SHP77 (cell line): ENCODE data around the gene GCH1.
"Not testable (repeated sequence)": the region's sequence is repeated elsewhere in the genome, so short reads cannot be mapped to it uniquely, and the experiment has no call there.

ENCODE experiments used
- DNase-seq, 2 experiments: peaks; one replicate each; lab custom pipeline; 2025; lab: John Stamatoyannopoulos, UW

Gene GCH1

GRCh38 chr14:54908190-54908589 is 5.6 kb upstream of the GCH1 start:
- no peak for DNase-seq

DNA sequence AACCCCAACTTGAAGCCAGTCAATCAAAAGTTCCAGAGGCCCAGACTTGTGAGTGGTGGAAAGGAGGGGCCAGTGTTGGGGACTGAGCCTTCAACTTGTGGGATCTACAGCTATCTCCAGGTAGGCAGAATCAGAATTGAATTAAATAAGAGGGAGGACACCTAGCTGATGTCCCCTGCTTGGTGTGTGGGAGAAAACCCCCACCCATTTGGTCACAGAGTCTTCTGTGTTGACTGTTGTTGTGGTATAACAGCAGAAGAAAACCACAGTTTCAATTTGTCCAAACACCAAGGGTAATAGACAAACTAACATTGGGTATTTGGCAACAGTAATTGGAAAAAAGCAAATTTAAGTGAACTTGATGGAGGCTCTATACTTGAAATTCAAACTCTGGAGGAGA is 3.4 kb upstream of the GCH1 start:
- no peak for DNase-seq

GRCh38 chr14:54902143-54902520 is 494 bp downstream of the GCH1 start:
- DNase-seq: peak; percentile 34 to 68

DNA sequence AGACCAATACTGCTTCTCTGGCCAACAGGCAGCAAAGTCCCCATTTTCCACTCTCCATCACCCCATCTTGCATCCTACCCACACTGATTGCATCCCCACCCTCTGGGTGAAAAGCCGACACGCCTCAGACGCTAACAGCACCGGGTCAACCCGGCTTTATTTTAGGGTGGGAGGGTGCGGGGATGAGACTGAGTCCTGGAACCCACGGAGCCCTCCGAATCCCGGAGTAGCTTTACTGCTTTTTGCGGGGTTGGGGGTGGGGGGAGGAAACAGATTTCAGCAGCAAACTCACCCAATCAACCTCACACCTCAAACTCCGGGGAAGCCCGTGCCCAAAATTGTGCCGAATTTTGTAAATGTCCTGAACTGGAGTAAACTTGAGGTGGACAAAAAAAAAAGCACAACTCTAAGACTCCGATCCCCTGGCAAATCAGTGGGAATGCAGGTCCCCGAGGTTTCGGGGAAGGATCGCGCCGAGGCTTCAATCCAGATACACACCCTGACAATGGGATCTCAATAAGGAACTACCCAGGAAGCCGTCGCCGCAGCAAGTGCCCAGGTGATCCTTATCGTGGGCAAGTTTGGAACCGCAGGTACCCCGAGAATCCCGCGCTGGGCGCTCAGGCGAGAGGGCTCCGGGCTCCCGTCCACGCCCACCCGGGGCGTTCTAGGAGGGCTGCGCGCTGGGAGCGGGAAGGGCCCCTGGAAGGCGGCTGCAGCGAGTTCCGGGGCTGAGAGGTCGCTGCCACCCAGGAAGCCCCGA is 1.1 kb downstream of the GCH1 start:
- peak in 1 of 2 experiments; percentile 50 for DNase-seq

GRCh38 chr14:54899573-54899972 is 3.1 kb downstream of the GCH1 start:
- no peak for DNase-seq

- DNase-seq: not testable (repeated sequence)
Measured at GRCh38 chr14:54897809-54898555, 4.6 kb downstream of the GCH1 start.

DNA sequence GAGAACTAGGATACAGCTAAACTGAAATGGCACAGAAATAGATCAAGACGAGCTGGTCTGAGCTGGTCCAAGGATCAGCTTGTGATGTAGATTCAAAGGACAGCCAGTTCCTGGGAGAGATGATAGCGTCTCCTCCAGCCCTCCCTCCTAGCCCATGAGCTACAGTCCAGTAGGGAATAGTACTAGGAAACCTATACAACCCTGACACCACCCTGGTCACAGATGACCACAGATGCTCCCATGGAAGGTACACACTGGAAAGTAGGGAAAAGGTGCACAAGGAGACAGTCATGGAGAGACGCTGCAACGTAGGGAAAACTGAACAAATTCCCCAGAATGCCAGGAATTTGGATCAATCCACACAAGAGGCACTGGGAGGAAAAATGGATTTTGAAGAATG is 6.9 kb downstream of the GCH1 start:
- no peak for DNase-seq

DNA sequence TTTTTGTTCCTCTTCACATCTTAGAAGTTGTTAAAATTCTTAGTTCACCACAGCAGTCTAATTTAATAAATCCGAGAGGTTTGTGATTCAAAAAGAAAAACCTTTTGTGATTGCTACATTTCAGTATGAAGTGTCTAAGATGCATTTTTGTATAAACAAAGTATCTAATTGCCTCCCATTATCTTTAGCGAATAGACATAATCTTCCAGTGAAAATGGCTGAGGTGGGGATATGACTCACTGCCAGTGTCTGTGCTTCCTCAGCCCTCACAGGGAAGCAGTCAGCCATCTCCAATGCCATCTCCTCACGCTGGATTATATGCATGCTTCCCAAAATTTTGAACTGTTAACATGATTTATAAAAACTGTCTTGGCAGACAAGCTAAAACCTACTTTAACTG is 7.6 kb downstream of the GCH1 start:
- no peak for DNase-seq

GRCh38 chr14:54893151-54893760 is 9.4 kb downstream of the GCH1 start:
- peak; percentile 37 to 51 for DNase-seq

DNA sequence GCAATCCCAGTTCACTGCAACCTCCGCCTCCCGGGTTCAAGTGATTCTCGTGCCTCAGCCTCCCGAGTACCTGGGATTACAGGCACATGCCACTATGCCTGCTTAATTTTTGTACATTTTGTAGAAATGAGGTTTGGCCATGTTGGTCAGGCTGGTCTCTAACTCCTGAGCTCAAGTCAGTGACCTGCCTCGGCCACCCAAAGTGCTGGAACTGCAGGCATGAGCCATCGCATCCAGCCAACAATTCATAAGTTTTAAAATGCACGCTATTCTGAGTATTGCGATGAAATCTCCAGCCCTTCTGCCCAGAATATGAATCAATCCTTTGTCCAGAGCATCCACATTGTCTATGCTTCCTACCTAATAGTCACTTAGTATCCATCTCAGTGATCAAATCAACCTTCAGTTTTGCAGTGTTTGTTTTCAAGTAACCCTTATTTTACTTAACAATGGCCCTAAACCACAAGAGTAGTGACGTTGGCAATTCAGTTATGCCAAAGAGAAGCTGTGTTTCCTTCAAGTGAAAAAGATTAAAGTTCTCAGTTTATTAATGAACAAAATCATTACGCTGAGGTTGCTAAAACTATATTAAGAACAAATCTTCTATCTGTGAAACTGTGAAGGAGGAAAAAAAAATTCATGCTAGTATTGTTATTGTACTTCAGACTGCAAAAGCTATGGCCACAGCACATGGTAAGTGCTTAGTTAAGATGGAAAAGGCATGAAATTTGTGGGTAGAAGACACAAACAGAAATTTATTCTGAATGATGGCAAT is 11.0 kb downstream of the GCH1 start:
- DNase-seq: no peak

GRCh38 chr14:54890788-54891187 is 11.8 kb downstream of the GCH1 start:
- no peak for DNase-seq

- DNase-seq: no peak
Measured at GRCh38 chr14:54889919-54890318, 12.7 kb downstream of the GCH1 start.

DNA sequence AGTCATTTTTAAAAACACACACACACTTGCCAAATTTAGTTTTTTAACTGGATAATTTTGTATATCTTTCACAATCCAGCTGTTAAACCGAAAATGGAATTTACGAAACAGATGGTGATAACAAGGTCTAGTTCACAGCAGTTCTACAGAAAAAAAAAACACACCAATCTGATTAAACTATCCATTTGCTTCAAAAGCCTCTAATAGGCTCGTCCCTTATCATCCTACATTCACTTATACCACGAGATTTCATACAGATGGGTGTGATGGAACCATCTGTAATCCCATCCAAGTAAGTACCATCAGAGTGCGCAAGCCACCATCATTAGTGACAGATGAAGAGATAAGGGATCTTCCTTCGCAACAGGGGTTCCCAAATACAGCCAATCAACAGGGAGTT is 20.1 kb downstream of the GCH1 start:
- DNase-seq: no peak

- DNase-seq: no peak
Measured at GRCh38 chr14:54881761-54882401, 20.7 kb downstream of the GCH1 start.

GRCh38 chr14:54881235-54881760 is 21.3 kb downstream of the GCH1 start:
- DNase-seq: no peak

- no peak for DNase-seq
Measured at GRCh38 chr14:54877703-54878021, 25.0 kb downstream of the GCH1 start.

GRCh38 chr14:54877015-54877702 is 25.5 kb downstream of the GCH1 start:
- no peak for DNase-seq

DNA sequence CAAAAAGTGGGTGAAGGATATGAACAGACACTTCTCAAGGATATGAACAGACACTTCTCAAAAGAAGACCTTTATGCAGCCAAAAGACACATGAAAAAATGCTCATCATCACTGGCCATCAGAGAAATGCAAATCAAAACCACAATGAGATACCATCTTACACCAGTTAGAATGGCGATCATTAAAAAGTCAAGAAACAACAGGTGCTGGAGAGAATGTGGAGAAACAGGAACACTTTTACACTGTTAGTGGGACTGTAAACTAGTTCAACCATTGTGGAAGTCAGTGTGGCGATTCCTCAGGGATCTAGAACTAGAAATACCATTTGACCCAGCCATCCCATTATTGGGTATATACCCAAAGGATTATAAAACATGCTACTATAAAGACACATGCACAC is 27.0 kb downstream of the GCH1 start:
- DNase-seq: not testable (repeated sequence)

DNA sequence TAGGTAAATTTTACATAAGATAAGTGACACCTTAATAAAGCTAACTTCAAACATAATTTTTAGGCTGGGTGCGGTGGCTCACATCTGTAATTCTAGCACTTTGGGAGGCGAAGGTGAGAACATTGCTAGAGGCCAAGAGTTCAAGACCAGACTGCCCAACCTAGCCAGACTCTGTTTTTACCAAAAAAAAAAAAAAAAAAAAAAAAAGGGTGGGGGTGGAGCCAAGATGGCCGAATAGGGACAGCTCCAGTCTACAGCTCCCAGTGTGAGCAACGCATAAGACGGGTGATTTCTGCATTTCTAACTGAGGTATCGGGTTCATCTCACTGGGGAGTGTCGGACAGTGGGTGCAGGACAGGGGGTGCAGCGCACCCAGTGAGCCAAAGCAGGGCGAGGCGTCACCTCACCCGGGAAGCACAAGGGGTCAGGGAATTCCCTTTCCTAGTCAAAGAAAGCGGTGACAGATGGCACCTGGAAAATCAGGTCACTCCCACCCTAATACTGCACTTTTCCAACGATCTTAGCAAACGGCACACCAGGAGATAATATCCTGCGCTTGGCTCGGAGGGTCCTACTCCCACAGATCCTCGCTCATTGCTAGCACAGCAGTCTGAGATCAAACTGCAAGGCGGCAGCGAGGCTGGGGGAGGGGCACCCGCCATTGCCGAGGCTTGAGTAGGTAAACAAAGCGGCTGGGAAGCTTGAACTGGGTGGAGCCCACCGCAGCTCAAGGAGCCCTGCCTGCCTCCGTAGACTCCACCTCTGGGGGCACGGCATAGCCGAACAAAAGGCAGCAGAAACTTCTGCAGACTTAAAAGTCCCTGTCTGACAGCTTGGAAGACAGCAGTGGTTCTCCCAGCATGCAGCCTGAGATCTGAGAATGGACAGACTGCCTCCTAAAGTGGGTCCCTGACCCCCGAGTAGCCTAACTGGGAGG is 32.2 kb downstream of the GCH1 start:
- not testable (repeated sequence) for DNase-seq

GRCh38 chr14:54867011-54867410 is 35.6 kb downstream of the GCH1 start:
- DNase-seq: no peak
